GM23338 (cell line): ENCODE measurements around the gene TP53I13. TPM values are rescaled to one million over a fixed set of nuclear protein-coding genes. Genes with fewer than 3 reads are reported as not detected.

Experiments
- ATAC-seq: fragments of 200-7000 bp; cut with Tn5 transposase; 3 replicates; pipeline ENCODE4 v1.9.1; 2020
- DNase-seq: peaks from one replicate; pipeline ENCODE4 v3.0.0-alpha.2; 2015; ENCODE audit warnings: low spot score
- H2AFZ ChIP-seq: fragments of 200-600 bp; sonication (generic); 2 replicates; pipeline ENCODE4 v1.8.0; 2016; ENCODE audit warnings: antibody characterized with exemption, mild to moderate bottlenecking, moderate library complexity
- H3F3A ChIP-seq: fragments of 200-600 bp; sonication (generic); replicated peaks from 2 replicates; pipeline ENCODE4 v1.8.0; 2017; ENCODE audit warnings: antibody characterized with exemption, mixed run types, low read depth
- H3K27ac ChIP-seq: fragments of 200-600 bp; sonication (generic); 2 replicates; pipeline ENCODE4 v1.6.1; 2016; ENCODE audit warnings: low read depth
- H3K27me3 ChIP-seq: fragments of 200-600 bp; sonication (generic); 2 replicates; pipeline ENCODE4 v1.8.0; 2016; ENCODE audit warnings: mild to moderate bottlenecking, mixed run types, moderate library complexity; ENCODE audit not compliant: insufficient read depth
- H3K36me3 ChIP-seq: fragments of 200-600 bp; sonication (generic); 2 replicates; pipeline ENCODE4 v1.8.0; 2016; ENCODE audit warnings: mild to moderate bottlenecking; ENCODE audit not compliant: insufficient read depth
- H3K4me1 ChIP-seq: fragments of 200-600 bp; sonication (generic); 2 replicates; pipeline ENCODE4 v1.8.0; 2016; ENCODE audit warnings: mild to moderate bottlenecking, moderate library complexity; ENCODE audit not compliant: insufficient read depth
- H3K4me2 ChIP-seq: fragments of 200-600 bp; sonication (generic); 2 replicates; pipeline ENCODE4 v1.7.1; 2017; ENCODE audit warnings: mixed run types
- H3K4me3 ChIP-seq: fragments of 200-600 bp; sonication (generic); 2 replicates; pipeline ENCODE4 v1.6.1; 2016; ENCODE audit warnings: mixed run types
- H3K79me2 ChIP-seq: fragments of 200-600 bp; sonication (generic); replicated peaks from 2 replicates; pipeline ENCODE4 v1.8.0; 2017; ENCODE audit warnings: mild to moderate bottlenecking; ENCODE audit not compliant: insufficient read depth
- H3K9me2 ChIP-seq: fragments of 200-600 bp; sonication (generic); 2 replicates; pipeline ENCODE4 v1.8.0; 2017; ENCODE audit not compliant: insufficient read depth
- H4K20me1 ChIP-seq: fragments of 200-600 bp; sonication (generic); replicated peaks from 2 replicates; pipeline ENCODE4 v1.8.0; 2017; ENCODE audit warnings: mild to moderate bottlenecking; ENCODE audit not compliant: insufficient read depth
- H3K27ac Mint-ChIP-seq: 2 replicates; pipeline ENCODE4 v1.8.0; 2020; ENCODE audit warnings: inconsistent platforms, mild to moderate bottlenecking, moderate library complexity, mixed read lengths
- H3K27me3 Mint-ChIP-seq: 3 replicates; pipeline ENCODE4 v1.8.0; 2022; ENCODE audit warnings: low read depth, mild to moderate bottlenecking, moderate library complexity, mixed read lengths, inconsistent platforms; ENCODE audit not compliant: insufficient read depth, poor library complexity
- H3K36me3 Mint-ChIP-seq: 3 replicates; pipeline ENCODE4 v1.8.0; 2021; ENCODE audit warnings: low read depth, mild to moderate bottlenecking, inconsistent platforms, moderate library complexity, mixed read lengths
- H3K4me1 Mint-ChIP-seq: 3 replicates; pipeline ENCODE4 v1.8.0; 2020; ENCODE audit warnings: mild to moderate bottlenecking, inconsistent platforms, mixed read lengths
- H3K4me3 Mint-ChIP-seq: 3 replicates; pipeline ENCODE4 v1.8.0; 2021; ENCODE audit warnings: moderate library complexity, mild to moderate bottlenecking, inconsistent platforms, mixed read lengths
- H3K9me3 Mint-ChIP-seq: 3 replicates; pipeline ENCODE4 v1.8.0; 2020; ENCODE audit warnings: moderate library complexity, mild to moderate bottlenecking, inconsistent platforms, mixed read lengths
- CREB1 ChIP-seq: fragments of 250-450 bp; sonication (Bioruptor Pico); IDR thresholded peaks from 2 replicates; pipeline ENCODE4 v1.5.0; 2020; ENCODE audit warnings: low read depth, mild to moderate bottlenecking, moderate library complexity
- EZH2 ChIP-seq: fragments of 200-600 bp; sonication (generic); IDR thresholded peaks from one replicate; pipeline ENCODE4 v1.8.0; 2017; ENCODE audit warnings: antibody characterized with exemption, mild to moderate bottlenecking, low read depth; ENCODE audit not compliant: unreplicated experiment
- EZH2phosphoT487 ChIP-seq: fragments of 200-600 bp; sonication (generic); IDR thresholded peaks from one replicate; pipeline ENCODE4 v1.8.1; 2018; ENCODE audit warnings: antibody characterized with exemption; ENCODE audit not compliant: unreplicated experiment
- JUNB ChIP-seq: IDR thresholded peaks from one replicate; pipeline ENCODE4 v1.6.1; 2016; ENCODE audit warnings: antibody characterized with exemption; ENCODE audit not compliant: unreplicated experiment
- NANOG ChIP-seq: IDR thresholded peaks from 2 replicates; pipeline ENCODE4 v1.6.1; 2016; ENCODE audit warnings: antibody characterized with exemption, borderline replicate concordance
- POLR2AphosphoS5 ChIP-seq: IDR thresholded peaks from 2 replicates; pipeline ENCODE4 v1.6.1; 2016; ENCODE audit warnings: antibody characterized with exemption, low read depth
- STAT1 ChIP-seq: IDR thresholded peaks from one replicate; pipeline ENCODE4 v1.6.1; 2016; ENCODE audit warnings: antibody characterized with exemption; ENCODE audit not compliant: unreplicated experiment
- ZNF114 ChIP-seq: fragments of 250-450 bp; sonication (Bioruptor Pico); IDR thresholded peaks from 2 replicates; pipeline ENCODE4 v1.5.0; 2020; ENCODE audit warnings: mild to moderate bottlenecking, moderate library complexity
- polyA plus RNA-seq: library from polyadenylated mRNA; unstranded; fragments of >200 nt; fragmentation: Nextera tagmentation; extraction: Ambion mirVana; gene quantifications from 2 replicates; pipeline ENCODE4 v1.2.1, GENCODE V29; 2016
- total RNA-seq: library from RNA; depleted of rRNA; stranded (reverse); fragments of >200 nt; shearing (Covaris generic); gene quantifications from 2 replicates; pipeline ENCODE4 v1.2.3, GENCODE V29; 2014
- TF ChIP-seq, protein P1 (sequence below), 2 experiments: fragments of 200-600 bp in 1 of 2; sonication (generic) in 1 of 2; conservative IDR thresholded peaks; 2 replicates each; pipeline versions ENCODE4 v1.5.1 to v1.6.1; 2016 to 2017; ENCODE audit warnings: antibody characterized with exemption in 2 of 2, low read depth in 2 of 2, mild to moderate bottlenecking in 2 of 2, moderate library complexity in 1 of 2
- TF ChIP-seq, protein P2 (sequence below): IDR thresholded peaks from 2 replicates; pipeline ENCODE4 v1.6.1; 2016; ENCODE audit warnings: antibody characterized with exemption
- TF ChIP-seq, protein P3 (sequence below): IDR thresholded peaks from one replicate; pipeline ENCODE4 v1.6.1; 2018; ENCODE audit warnings: antibody characterized with exemption; ENCODE audit not compliant: unreplicated experiment

TP53I13 gene
- total and polyA plus RNA-seq, 2 experiments from 2014 or later = 21.0 to 38.9 TPM

DNA sequence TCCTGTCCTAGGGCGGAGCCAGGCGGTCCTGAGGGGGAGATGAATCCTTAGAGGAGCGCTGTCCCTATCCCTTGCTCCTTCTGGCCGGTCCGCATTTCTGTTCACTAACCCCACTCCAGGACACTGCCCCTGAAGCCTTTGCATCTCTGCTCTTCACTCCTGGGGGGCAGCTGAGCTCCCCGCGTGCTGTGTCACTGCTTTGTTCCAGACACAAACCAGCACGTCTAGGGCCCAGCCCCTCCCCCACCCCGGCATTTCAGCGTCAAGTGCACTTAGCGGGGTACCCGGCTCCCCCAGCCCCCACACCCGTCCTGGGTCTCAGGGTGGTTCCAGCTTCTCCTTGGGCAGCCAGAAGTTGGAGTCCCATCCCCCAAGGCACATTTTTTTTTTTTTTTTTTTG is 45.4 kb downstream of the TP53I13 start (continued):
- TF ChIP-seq EZH2phosphoT487 (no peak), STAT1 (no peak), POLR2AphosphoS5 (no peak; the same call in 1 of the 2 replicates), CREB1 (CRISPR knock-in tag) (no peak), ZNF114 (CRISPR knock-in tag) (no peak), EZH2 (no peak), NANOG (no peak), JUNB (no peak)
- TF ChIP-seq, protein P1, sequence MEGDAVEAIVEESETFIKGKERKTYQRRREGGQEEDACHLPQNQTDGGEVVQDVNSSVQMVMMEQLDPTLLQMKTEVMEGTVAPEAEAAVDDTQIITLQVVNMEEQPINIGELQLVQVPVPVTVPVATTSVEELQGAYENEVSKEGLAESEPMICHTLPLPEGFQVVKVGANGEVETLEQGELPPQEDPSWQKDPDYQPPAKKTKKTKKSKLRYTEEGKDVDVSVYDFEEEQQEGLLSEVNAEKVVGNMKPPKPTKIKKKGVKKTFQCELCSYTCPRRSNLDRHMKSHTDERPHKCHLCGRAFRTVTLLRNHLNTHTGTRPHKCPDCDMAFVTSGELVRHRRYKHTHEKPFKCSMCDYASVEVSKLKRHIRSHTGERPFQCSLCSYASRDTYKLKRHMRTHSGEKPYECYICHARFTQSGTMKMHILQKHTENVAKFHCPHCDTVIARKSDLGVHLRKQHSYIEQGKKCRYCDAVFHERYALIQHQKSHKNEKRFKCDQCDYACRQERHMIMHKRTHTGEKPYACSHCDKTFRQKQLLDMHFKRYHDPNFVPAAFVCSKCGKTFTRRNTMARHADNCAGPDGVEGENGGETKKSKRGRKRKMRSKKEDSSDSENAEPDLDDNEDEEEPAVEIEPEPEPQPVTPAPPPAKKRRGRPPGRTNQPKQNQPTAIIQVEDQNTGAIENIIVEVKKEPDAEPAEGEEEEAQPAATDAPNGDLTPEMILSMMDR (conservative IDR thresholded peaks at IDR 0.05; ENCODE audit: low read depth in 2 of 2) = no peak
- TF ChIP-seq, protein P2, sequence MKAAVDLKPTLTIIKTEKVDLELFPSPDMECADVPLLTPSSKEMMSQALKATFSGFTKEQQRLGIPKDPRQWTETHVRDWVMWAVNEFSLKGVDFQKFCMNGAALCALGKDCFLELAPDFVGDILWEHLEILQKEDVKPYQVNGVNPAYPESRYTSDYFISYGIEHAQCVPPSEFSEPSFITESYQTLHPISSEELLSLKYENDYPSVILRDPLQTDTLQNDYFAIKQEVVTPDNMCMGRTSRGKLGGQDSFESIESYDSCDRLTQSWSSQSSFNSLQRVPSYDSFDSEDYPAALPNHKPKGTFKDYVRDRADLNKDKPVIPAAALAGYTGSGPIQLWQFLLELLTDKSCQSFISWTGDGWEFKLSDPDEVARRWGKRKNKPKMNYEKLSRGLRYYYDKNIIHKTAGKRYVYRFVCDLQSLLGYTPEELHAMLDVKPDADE = no peak
- TF ChIP-seq, protein P3, sequence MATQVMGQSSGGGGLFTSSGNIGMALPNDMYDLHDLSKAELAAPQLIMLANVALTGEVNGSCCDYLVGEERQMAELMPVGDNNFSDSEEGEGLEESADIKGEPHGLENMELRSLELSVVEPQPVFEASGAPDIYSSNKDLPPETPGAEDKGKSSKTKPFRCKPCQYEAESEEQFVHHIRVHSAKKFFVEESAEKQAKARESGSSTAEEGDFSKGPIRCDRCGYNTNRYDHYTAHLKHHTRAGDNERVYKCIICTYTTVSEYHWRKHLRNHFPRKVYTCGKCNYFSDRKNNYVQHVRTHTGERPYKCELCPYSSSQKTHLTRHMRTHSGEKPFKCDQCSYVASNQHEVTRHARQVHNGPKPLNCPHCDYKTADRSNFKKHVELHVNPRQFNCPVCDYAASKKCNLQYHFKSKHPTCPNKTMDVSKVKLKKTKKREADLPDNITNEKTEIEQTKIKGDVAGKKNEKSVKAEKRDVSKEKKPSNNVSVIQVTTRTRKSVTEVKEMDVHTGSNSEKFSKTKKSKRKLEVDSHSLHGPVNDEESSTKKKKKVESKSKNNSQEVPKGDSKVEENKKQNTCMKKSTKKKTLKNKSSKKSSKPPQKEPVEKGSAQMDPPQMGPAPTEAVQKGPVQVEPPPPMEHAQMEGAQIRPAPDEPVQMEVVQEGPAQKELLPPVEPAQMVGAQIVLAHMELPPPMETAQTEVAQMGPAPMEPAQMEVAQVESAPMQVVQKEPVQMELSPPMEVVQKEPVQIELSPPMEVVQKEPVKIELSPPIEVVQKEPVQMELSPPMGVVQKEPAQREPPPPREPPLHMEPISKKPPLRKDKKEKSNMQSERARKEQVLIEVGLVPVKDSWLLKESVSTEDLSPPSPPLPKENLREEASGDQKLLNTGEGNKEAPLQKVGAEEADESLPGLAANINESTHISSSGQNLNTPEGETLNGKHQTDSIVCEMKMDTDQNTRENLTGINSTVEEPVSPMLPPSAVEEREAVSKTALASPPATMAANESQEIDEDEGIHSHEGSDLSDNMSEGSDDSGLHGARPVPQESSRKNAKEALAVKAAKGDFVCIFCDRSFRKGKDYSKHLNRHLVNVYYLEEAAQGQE = no peak

DNA sequence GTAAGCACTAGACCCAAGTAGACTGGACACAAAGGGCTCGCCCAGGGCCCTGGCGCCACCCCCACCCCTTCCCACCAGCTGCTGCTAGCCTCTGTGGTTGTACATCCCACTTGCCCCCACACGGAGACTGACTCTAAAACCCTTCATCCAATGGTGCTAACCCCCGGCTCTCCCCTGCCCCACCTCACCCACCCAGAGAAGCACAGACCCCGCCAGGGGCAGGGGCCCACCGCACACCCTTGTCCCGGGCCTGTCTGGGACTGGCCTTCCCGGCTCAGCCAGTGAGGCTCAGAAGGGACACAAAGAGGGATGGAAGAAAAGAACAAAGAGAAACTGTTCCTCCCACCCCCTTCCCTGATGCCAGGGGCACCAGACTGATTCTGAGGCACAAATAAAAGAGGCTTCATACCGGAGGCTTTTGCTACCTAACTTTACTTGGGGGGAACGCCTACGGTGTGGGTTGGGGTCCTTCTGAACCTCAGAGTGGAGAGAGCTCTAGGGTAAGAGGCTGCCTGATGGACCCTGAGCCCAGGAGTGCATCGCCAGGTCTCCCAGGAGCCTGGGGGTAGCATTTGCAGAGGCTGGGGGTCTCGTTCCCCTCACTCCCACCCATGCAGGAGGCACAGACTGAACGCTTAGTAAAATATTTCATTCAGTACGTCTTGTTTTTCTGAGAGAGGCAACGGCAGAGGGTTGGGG is 46.0 kb downstream of the TP53I13 start:
- no peak for ATAC-seq
- Histone ChIP-seq H4K20me1 (peaks cover 5% of the 10 kb centered on the region; the same call in 1 of the 2 replicates), H2AFZ (no peak overlapping the region), H3K4me1 (peaks cover 29% of the 10 kb centered on the region), H3K79me2 (no peaks in the 10 kb centered on the region), H3K9me2 (no peaks in the 10 kb centered on the region), H3K4me3 (peak overlapping the region; percentile 67), H3K36me3 (no peaks in the 10 kb centered on the region), H3K27me3 (peaks cover 65% of the 10 kb centered on the region), H3K27ac (no peak overlapping the region), H3F3A (0 out of 2 replicates have a peak, but pooled peaks cover 4% of the 10 kb centered on the region), H3K4me2 (peak overlapping the region; percentile 92)
- H3K9me3 Mint-ChIP-seq = no peaks in the 10 kb centered on the region; the same call in 2 of the 3 replicates
- peak overlapping the region; percentile 62; the same call in 2 of the 3 replicates for H3K4me3 Mint-ChIP-seq
- peaks cover 4% of the 10 kb centered on the region; the same call in 2 of the 3 replicates for H3K36me3 Mint-ChIP-seq
- peaks cover 47% of the 10 kb centered on the region for H3K27me3 Mint-ChIP-seq
- peaks cover 27% of the 10 kb centered on the region for H3K4me1 Mint-ChIP-seq
- peak; percentile 16 for DNase-seq
- H3K27ac Mint-ChIP-seq = no peak overlapping the region
- TF ChIP-seq EZH2phosphoT487 (no peak), POLR2AphosphoS5 (no peak), STAT1 (no peak), JUNB (no peak), EZH2 (no peak)
- TF ChIP-seq, protein P1 (conservative IDR thresholded peaks at IDR 0.05; ENCODE audit: low read depth in 2 of 2) = no peak
